Stimulated activated CD8-positive, alpha-beta memory T cell treated with anti-CD3 and anti-CD28 coated beads, Interleukin-15, amount 100 ng/mL, for 1 hour (primary cell): Measurements from ENCODE around the gene LLGL2.

ENCODE experiments used
- DNase-seq: peaks from one replicate; pipeline ENCODE4 v3.0.0-alpha.2; 2020; ENCODE audit warnings: low read depth

LLGL2 gene

DNA sequence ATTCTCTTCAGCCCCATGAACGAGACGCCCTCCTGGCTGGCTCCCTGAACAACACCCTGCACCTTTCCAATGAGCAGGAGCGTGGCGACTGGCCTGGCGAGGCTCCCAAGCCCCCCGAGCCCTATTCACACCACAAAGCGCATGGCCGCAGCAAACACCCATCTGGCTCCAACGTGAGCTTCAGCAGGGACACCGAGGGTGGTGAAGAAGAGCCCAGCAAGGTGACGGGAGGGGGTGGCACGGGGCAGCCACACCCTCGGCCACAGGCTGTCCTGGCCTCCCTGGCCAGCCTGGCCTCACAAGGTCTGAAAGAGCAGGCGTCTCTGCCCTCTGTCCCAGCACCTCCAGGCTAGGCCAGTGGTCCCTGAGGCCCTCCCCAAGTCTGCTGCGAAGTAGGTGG lies 33.8 kb upstream of the LLGL2 start:
- DNase-seq, result no peak

DNA sequence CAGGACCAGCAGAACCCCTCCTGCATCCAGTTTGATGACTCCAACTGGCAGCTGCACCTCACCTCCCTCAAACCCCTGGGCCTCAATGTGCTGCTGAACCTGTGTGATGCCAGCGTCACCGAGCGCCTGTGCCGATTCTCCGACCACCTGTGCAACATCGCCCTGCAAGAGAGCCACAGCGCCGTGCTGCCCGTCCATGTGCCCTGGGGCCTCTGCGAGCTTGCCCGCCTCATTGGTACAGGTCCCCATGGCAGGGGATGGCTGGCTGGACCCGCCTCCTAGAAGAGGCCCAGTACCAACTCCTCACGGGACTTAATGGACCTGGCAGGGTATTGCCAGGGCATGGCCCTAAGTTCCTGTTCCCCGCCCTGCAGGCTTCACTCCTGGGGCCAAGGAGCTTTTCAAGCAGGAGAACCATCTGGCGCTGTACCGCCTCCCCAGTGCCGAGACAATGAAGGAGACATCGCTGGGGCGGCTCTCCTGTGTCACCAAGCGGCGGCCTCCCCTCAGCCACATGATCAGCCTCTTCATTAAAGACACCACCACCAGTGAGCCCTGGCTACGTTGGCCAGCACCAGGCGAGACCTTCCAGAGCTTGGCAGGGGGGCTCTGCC lies 32.8 kb upstream of the LLGL2 start:
- no peak for DNase-seq

GRCh38 chr17:75493476-75494129 lies 31.9 kb upstream of the LLGL2 start:
- no peak for DNase-seq

DNA sequence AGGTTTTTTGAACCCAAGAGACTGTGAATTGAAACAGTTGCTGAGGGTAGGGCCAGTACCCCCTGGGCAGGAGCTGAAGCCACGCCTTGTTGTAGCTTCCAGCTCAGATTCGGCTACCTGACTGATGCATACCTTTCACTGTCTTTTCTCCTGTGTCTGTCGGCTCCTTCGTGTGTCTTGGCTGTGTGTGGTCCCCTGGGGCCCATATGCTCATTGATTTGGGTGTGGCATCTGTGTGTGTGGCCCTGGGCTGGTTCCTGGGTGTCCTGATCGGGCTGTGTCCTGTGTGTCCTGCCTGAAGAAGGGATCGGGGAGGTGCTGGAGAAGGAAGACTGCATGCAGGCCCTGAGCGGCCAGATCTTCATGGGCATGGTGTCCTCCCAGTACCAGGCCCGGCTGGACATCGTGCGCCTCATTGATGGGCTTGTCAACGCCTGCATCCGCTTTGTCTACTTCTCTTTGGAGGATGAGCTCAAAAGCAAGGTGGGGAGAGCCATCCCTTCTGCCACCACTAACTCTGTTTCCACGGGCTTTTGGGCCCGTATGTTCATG lies 31.1 kb upstream of the LLGL2 start:
- DNase-seq, result no peak

DNA sequence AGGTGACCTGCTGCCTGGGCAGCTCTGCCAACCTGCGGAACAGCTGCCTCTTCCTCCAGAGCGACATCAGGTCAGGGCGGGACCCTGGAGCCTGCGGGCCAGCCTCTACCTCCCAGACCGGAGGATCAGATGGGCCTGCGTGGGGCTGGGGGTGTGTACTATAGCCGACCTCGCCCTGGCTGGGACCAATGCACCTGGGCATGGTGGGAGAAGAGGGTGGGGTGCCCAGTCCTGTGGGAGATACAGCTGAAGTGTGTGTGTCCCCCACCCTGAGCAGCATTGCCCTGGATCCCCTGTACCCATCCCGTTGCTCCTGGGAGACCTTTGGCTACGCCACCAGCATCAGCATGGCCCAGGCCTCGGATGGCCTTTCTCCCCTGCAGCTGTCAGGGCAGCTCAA lies 29.5 kb upstream of the LLGL2 start:
- no peak for DNase-seq

DNA sequence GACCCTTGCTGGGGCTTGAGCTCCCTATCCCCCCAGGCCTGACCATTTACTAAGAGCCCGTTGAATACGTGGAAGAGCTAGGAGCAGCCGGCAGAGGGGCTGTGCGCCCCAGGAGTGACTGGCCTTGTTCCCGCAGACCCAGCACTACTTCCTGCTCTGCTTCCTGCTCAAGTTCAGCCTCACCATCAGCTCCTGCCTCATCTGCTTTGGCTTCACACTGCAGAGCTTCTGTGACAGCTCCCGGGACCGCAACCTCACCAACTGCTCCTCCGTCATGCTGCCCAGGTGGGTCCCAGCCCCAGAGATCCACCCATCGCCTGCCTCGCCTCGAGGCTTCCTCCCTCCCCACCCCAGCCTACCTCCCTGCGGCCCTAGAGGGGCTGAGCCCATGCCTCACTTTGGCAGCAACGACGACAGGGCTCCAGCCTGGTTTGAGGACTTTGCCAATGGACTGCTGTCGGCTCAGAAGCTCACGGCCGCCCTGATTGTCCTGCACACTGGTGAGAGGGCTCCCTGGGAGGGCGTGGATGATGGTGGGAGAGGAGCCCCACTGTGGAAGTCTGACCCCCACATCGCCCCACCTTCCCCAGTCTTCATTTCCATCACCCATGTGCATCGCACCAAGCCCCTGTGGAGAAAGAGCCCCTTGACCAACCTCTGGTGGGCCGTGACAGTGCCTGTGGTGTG lies 27.3 kb upstream of the LLGL2 start:
- no peak for DNase-seq

- DNase-seq, result no peak
Observed at GRCh38 chr17:75498726-75499213, 26.7 kb upstream of the LLGL2 start.

GRCh38 chr17:75499313-75500022 lies 26.0 kb upstream of the LLGL2 start:
- DNase-seq, result no peak

DNA sequence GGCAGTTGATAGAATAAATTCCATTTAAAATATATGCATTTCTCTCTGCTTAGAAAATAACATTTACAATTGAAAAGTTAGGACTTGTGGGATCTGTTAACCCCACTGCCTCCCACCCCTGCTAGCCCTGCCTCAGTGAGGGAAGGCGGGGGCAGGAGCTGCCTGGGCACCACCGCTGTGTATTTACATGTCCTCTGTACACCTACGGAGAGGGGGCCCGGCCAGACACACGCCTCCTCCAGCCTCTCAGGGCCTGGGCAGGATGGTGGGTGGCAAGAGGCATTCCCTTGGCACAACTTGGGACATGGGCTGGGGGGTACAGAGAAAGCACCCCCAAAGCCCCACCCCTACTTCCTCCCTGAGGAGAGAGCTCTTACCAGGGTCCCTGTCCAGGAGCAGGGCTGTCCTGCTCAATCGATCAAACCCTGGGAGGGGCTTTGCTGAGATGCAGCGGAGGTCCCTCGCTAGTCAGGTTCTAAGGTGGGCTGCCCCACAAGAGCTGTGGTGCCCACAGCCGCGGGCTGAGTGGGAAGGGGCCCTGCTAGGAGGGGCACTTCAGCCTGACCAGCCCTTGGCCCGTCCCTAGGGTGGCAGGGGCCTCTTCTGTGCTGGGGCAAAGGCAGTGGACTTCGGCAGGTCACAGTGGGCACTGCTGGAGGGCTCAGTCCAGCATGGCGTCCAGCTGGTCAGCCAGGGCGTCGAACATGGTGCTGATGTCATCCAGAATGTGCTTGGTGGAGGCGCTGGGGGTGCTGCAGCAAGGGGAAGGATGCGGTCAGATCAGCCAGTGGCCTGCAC lies 24.9 kb upstream of the LLGL2 start:
- no peak for DNase-seq

- no peak for DNase-seq
Observed at GRCh38 chr17:75501378-75502071, 24.0 kb upstream of the LLGL2 start.

- no peak for DNase-seq
Observed at GRCh38 chr17:75502072-75502720, 23.3 kb upstream of the LLGL2 start.

DNA sequence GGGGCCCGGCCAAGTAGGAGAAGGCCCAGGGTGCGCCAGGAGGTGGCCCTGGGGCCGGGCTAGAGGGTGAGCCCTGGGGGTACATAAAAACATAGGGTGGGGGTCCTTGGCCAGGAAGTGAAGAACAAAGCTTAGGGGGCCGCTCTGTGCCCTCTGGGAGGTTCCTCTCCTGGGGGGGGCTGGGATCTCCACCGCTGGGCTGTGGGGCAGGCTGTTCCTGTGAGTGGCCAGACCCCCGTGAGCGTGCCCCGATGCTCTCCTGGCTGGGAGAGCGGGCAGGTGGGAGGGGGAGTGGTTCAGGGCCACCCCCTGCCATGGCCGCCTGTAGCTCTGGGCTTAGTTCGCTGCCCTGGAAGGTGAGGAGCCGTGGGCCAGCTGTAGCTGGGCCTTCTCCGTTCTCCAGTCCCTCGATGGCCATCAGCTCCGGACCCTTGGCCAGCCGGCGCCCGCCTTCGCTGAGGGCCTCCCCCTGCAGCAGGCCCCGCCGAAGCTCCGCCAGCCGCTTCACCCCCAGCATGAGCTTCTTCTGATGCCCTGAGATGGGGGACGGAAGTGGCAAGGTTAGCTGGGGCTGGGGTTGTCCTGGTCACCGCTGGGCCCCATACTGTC lies 22.7 kb upstream of the LLGL2 start:
- no peak for DNase-seq

- DNase-seq, result no peak
Observed at GRCh38 chr17:75503337-75503950, 22.1 kb upstream of the LLGL2 start.

- no peak for DNase-seq
Observed at GRCh38 chr17:75503976-75504346, 21.5 kb upstream of the LLGL2 start.

DNA sequence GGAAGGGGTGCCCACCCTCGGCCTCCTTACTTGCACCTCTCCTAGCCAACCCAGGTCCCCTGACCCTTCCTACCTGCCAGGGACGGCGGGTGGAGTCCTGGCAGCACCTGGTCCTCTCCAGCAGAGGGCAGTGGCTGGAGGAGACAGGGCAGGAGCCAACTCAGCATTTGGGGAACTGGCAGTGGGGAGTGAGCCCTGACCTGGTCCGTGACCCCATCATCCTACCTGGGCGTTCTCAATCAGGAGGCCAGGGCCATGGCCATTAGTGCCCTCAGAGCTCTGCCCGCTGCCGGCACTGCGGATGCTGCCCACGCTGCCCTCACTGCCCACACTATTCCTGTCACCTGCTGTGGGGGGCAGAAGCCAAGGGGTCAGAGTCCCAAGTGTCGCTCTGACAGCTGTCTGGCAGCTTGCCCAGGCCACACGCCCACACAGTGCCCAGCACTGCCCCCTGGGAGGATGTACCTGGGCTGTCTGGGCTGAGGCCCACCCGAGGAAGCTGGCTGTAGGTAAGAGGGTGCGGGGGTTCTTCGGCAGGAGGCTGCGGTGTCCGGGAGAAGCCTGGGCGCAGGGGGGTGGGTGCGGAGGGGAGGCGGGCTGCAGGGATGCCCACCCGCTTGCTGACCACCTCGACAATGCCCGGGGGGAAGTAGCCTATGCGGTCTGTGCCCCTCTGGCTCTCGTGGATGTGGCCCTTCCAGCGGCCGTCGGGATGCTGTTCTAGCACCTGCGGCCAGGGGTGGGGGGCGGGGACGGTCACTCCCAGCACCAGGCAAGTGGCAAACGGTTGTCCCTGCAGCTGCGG lies 20.9 kb upstream of the LLGL2 start:
- no peak for DNase-seq

- no peak for DNase-seq
Observed at GRCh38 chr17:75505152-75505409, 20.4 kb upstream of the LLGL2 start.

DNA sequence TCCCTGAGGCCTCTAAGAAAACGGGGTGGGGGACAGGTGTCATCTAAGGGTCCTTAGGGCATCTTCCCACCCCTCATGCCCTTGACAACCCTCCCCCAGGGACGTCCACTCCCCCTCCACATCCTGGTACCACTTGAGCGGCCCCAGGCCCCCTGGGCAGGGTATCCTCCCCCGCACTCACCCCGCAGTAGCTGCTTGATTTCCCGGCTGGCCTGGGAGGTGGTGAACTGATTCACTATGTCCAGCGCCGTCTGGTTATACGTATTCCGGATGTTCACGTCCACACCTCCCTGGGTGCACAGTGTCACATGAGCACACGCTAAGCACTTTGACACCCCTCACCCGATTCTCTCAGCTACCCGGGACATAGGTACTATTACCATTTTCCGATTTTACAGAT lies 19.9 kb upstream of the LLGL2 start:
- DNase-seq, result no peak

DNA sequence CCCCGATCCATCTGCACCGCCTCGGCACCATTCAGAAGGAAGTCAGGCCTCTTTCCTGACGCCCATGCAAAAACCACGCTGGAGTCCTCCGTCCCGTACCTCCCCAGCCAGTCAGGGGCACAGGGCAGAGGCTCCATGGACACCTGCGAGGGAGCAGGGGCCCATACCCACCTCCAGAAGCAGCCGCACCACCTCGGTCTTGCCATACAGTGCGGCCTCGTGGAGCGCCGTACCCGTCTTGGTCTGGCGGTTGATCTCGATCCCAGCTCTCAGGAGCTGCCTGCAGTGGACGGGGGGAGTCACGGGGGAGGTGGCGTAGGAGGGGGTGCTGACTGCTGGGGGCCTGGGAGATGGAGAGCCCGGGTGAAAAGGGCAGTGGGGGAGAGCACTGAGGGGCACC lies 19.4 kb upstream of the LLGL2 start:
- no peak for DNase-seq

DNA sequence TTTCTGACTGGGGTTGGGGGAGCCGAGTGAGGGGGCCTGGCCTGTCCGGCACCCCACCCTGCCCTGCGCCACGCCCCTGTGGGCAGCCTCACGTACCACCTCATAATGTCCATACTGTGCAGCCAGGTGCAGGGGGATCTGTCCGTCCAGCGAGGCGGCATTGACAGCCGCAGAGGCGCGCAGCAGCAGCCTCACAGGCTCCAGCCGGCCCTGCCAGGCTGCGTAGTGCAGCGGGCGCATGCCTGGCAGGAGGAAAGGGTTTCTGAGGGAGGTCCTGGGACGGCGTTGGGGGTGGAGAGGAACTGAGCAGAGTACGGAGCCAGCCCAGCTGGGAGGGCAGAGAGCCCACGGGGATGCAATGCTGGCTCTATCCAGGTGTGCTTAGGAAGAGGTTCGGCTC lies 18.6 kb upstream of the LLGL2 start:
- no peak for DNase-seq
